Measurements from ENCODE around the gene GPC5. TPM values are rescaled to one million over a fixed set of nuclear protein-coding genes. Genes with fewer than 3 reads are reported as not detected.

The GPC5 gene
- total and polyA plus RNA-seq, 2 of the 8 experiments (the other 6 are each of a cell fraction or from before 2014, with no cell fraction given), result 0.20 to 0.39 TPM

- TF ChIP-seq KDM5A (IDR thresholded peaks at IDR 0.05; ENCODE audit: low read length) (no peak), USF2 (IDR thresholded peaks at IDR 0.05; ENCODE audit: low read length) (no peak), ATF3 (IDR thresholded peaks at IDR 0.05; ENCODE audit: insufficient read depth, low read depth, low read length) (no peak)
These were observed 1383.7 kb downstream of the GPC5 start (continued) for GRCh38 chr13:92781965-92782690.

Data from H1 (cell line).